H1 (cell line): ENCODE measurements around the gene TMEM72. TPM values are rescaled to one million over a fixed set of nuclear protein-coding genes. Genes with fewer than 3 reads are reported as not detected.

Experiments
- CTCF ChIA-PET: fragments of 300-600 bp; sonication (Branson Sonifier 250); formaldehyde crosslinking; loops from one replicate; lab custom pipeline; 2021; ENCODE audit not compliant: partially characterized antibody; lab: Charles Lee
- POLR2A ChIA-PET: fragments of 300-600 bp; sonication (Branson Sonifier 250); formaldehyde crosslinking; loops from one replicate; lab custom pipeline; 2021; ENCODE audit warnings: inconsistent platforms; ENCODE audit not compliant: partially characterized antibody; lab: Charles Lee
- DNase-seq, 2 experiments: peaks; one replicate each; pipeline versions ENCODE4 v3.0.0 to v3.0.0-alpha.2; 2010 to 2022; ENCODE audit warnings: low spot score in 2 of 2, low read depth in 1 of 2, mixed read lengths in 1 of 2
- FAIRE-seq: peaks from 2 replicates; lab custom pipeline; 2011; peaks lifted over from hg19 to GRCh38; lab: Jason Lieb, UNC
- H2AFZ ChIP-seq: 2 replicates; pipeline ENCODE4 v1.8.1; 2012; ENCODE audit warnings: low read length, inconsistent platforms
- H2AK5ac ChIP-seq: 2 replicates; pipeline ENCODE4 v1.6.1; 2013; ENCODE audit warnings: low read depth, low read length
- H2BK120ac ChIP-seq: replicated peaks from 2 replicates; pipeline ENCODE3; 2013; ENCODE audit warnings: low read depth, low read length, inconsistent platforms
- H2BK12ac ChIP-seq: 2 replicates; pipeline ENCODE4 v1.6.1; 2013; ENCODE audit warnings: low read depth, low read length
- H2BK15ac ChIP-seq: 2 replicates; pipeline ENCODE4 v1.6.1; 2013; ENCODE audit warnings: low read length
- H2BK20ac ChIP-seq: 2 replicates; pipeline ENCODE4 v1.6.1; 2013; ENCODE audit warnings: low read length
- H2BK5ac ChIP-seq: 2 replicates; pipeline ENCODE4 v1.6.1; 2013; ENCODE audit warnings: low read depth, low read length
- H3K14ac ChIP-seq: 2 replicates; pipeline ENCODE4 v1.6.1; 2013; ENCODE audit warnings: inconsistent platforms; ENCODE audit not compliant: insufficient read length
- H3K18ac ChIP-seq: 2 replicates; pipeline ENCODE4 v1.6.1; 2013; ENCODE audit warnings: low read length; ENCODE audit errors: extremely low read depth
- H3K23ac ChIP-seq: 2 replicates; pipeline ENCODE4 v1.6.1; 2013; ENCODE audit warnings: inconsistent platforms; ENCODE audit not compliant: insufficient read length
- H3K23me2 ChIP-seq: 2 replicates; pipeline ENCODE4 v1.6.1; 2013; ENCODE audit warnings: low read depth, low read length
- H3K27ac ChIP-seq: 2 replicates; pipeline ENCODE4 v1.6.1; 2011; ENCODE audit warnings: low read depth, low read length, inconsistent platforms
- H3K27me3 ChIP-seq, 4 experiments: replicated peaks in 1 of 4; 1 replicate in 1 of 4; 2 replicates in 3 of 4; pipeline versions ENCODE4 v1.6.1 to v1.8.1; 2011 to 2013; ENCODE audit warnings: low read length in 3 of 4, mild to moderate bottlenecking in 3 of 4, inconsistent platforms in 2 of 4, mixed read lengths in 2 of 4, moderate library complexity in 1 of 4; ENCODE audit not compliant: control insufficient read depth in 3 of 4, insufficient read depth in 3 of 4; ENCODE audit errors: extremely low read depth in 1 of 4
- H3K36me3 ChIP-seq, 4 experiments: 2 replicates each; pipeline versions ENCODE4 v1.6.1 to v1.8.1; 2011 to 2013; ENCODE audit warnings: mild to moderate bottlenecking in 4 of 4, low read length in 3 of 4, moderate library complexity in 2 of 4, control low read depth in 1 of 4, inconsistent platforms in 1 of 4; ENCODE audit not compliant: insufficient read depth in 4 of 4, control insufficient read depth in 2 of 4
- H3K4ac ChIP-seq: replicated peaks from 2 replicates; pipeline ENCODE3; 2013; ENCODE audit warnings: low read length, low read depth, mixed read lengths, inconsistent platforms; ENCODE audit not compliant: insufficient read length
- H3K4me1 ChIP-seq, 4 experiments: replicated peaks in 1 of 4; 1 replicate in 1 of 4; 2 replicates in 3 of 4; pipeline versions ENCODE4 v1.6.1 to v1.8.1; 2011 to 2013; ENCODE audit warnings: low read length in 3 of 4, inconsistent platforms in 2 of 4, mixed read lengths in 1 of 4; ENCODE audit not compliant: insufficient read depth in 4 of 4, control insufficient read depth in 3 of 4
- H3K4me2 ChIP-seq, 2 experiments: 2 replicates each; pipeline versions ENCODE4 v1.6.1 to v1.8.1; 2011 to 2013; ENCODE audit warnings: low read depth in 2 of 2, low read length in 2 of 2, control low read depth in 1 of 2, inconsistent platforms in 1 of 2, mild to moderate bottlenecking in 1 of 2; ENCODE audit not compliant: insufficient read depth in 1 of 2
- H3K4me3 ChIP-seq, 4 experiments: fragments of 200-600, 300-600 bp in 1 of 4; sonication (generic), shearing (Covaris generic), sonication (Bioruptor Twin) in 1 of 4; 2 replicates each; pipeline versions ENCODE4 v1.5.1 to v1.8.1; 2011 to 2016; ENCODE audit warnings: low read length in 4 of 4, low read depth in 3 of 4, control low read depth in 2 of 4, inconsistent platforms in 2 of 4, mild to moderate bottlenecking in 2 of 4, mixed read lengths in 1 of 4, moderate library complexity in 1 of 4; ENCODE audit not compliant: insufficient read depth in 2 of 4; ENCODE audit errors: extremely low read depth in 1 of 4
- H3K56ac ChIP-seq: replicated peaks from 2 replicates; pipeline ENCODE3; 2013; ENCODE audit warnings: low read depth, mild to moderate bottlenecking, mixed read lengths, low read length, inconsistent platforms; ENCODE audit not compliant: insufficient read length
- H3K79me1 ChIP-seq: 2 replicates; pipeline ENCODE4 v1.6.1; 2013; ENCODE audit warnings: low read depth, low read length, control low read depth
- H3K79me2 ChIP-seq, 2 experiments: 2 replicates each; pipeline versions ENCODE4 v1.6.1 to v1.8.1; 2012 to 2013; ENCODE audit warnings: low read length in 2 of 2, mild to moderate bottlenecking in 2 of 2, inconsistent platforms in 1 of 2; ENCODE audit not compliant: insufficient read depth in 2 of 2, control insufficient read depth in 1 of 2
- H3K9ac ChIP-seq, 4 experiments: replicated peaks in 1 of 4; 1 replicate in 1 of 4; 2 replicates in 3 of 4; pipeline versions ENCODE4 v1.6.1 to v1.8.1; 2011 to 2013; ENCODE audit warnings: low read depth in 3 of 4, low read length in 3 of 4, control low read depth in 2 of 4, mild to moderate bottlenecking in 2 of 4, moderate library complexity in 2 of 4, inconsistent platforms in 1 of 4; ENCODE audit errors: extremely low read depth in 1 of 4
- H3K9me3 ChIP-seq, 2 experiments: 2 replicates each; pipeline versions ENCODE4 v1.6.1 to v1.8.1; 2012 to 2013; ENCODE audit warnings: mild to moderate bottlenecking in 2 of 2, moderate library complexity in 2 of 2, control low read depth in 1 of 2, inconsistent platforms in 1 of 2, low read depth in 1 of 2, low read length in 1 of 2, mixed read lengths in 1 of 2; ENCODE audit not compliant: insufficient read depth in 2 of 2
- H4K20me1 ChIP-seq, 2 experiments: replicated peaks in 1 of 2; 2 replicates each; pipeline versions ENCODE3 to v1.8.1; 2011 to 2013; ENCODE audit warnings: inconsistent platforms in 2 of 2, low read length in 2 of 2, mild to moderate bottlenecking in 1 of 2; ENCODE audit not compliant: insufficient read depth in 2 of 2, control insufficient read depth in 1 of 2
- H4K5ac ChIP-seq: 2 replicates; pipeline ENCODE4 v1.6.1; 2013; ENCODE audit warnings: low read length, low read depth, mixed read lengths, inconsistent platforms; ENCODE audit not compliant: insufficient read length
- H4K8ac ChIP-seq: 2 replicates; pipeline ENCODE4 v1.8.0; 2013; ENCODE audit warnings: mild to moderate bottlenecking, moderate library complexity, low read length, inconsistent platforms; ENCODE audit not compliant: insufficient read depth; ENCODE audit errors: extremely low read depth
- H4K91ac ChIP-seq: replicated peaks from 2 replicates; pipeline ENCODE3; 2013; ENCODE audit warnings: low read length, mixed read lengths, inconsistent platforms; ENCODE audit not compliant: insufficient read length
- BRCA1 ChIP-seq: IDR thresholded peaks from 2 replicates; pipeline ENCODE4 v1.6.1; 2012; ENCODE audit warnings: low read depth, low read length, improper control_type of control experiment
- EP300 ChIP-seq, 2 experiments: IDR thresholded peaks; 1 replicate in 1 of 2; 2 replicates in 1 of 2; pipeline ENCODE4 v1.6.1; 2011 to 2012; ENCODE audit warnings: low read depth in 2 of 2, low read length in 2 of 2, mild to moderate bottlenecking in 2 of 2, borderline replicate concordance in 1 of 2, inconsistent platforms in 1 of 2, moderate library complexity in 1 of 2
- EZH2 ChIP-seq: fragments of 200-600 bp; sonication (generic); IDR thresholded peaks from 2 replicates; pipeline ENCODE4 v1.7.1; 2012; ENCODE audit warnings: low read depth, mild to moderate bottlenecking, moderate library complexity, low read length, inconsistent platforms; ENCODE audit not compliant: severe bottlenecking
- KDM5A ChIP-seq: fragments of 200-600 bp; IDR thresholded peaks from 2 replicates; pipeline ENCODE4 v1.7.1; 2012; ENCODE audit warnings: mild to moderate bottlenecking, low read length, inconsistent platforms, mixed read lengths
- MAFK ChIP-seq: IDR thresholded peaks from 2 replicates; pipeline ENCODE4 v1.6.1; 2012; ENCODE audit warnings: low read depth, mild to moderate bottlenecking, improper control_type of control experiment, low read length
- SP4 ChIP-seq: IDR thresholded peaks from 2 replicates; pipeline ENCODE4 v1.6.1; 2012; ENCODE audit warnings: low read length, inconsistent platforms
- WGBS, 2 experiments: shearing (Covaris generic) in 1 of 2; methylation state at CpG; one replicate each; pipeline versions ENCODE4 v1.1.6 to v1.1.7; 2013 to 2015; ENCODE audit warnings: low lambda C conversion rate in 2 of 2, mixed read lengths in 2 of 2, inconsistent platforms in 1 of 2, low coverage in 1 of 2, missing lambda C conversion rate in 1 of 2; ENCODE audit not compliant: insufficient replicate concordance in 2 of 2, insufficient coverage in 1 of 2, insufficient read length in 1 of 2; ENCODE audit errors: extremely low coverage in 1 of 2, missing lambda C conversion rate in 1 of 2; 5-methylcytosine and 5-hydroxymethylcytosine counted together
- polyA plus RNA-seq, 7 experiments: library from polyadenylated mRNA; depleted of rRNA in 3 of 7; stranded (reverse) in 5 of 7; unstranded in 2 of 7; fragments of >200 nt in 5 of 7; fragments of 200-250 nt in 2 of 7; gene quantifications; 1 replicate in 5 of 7; 2 replicates in 1 of 7; 4 replicates in 1 of 7; pipeline versions ENCODE4 v1.2.1 to v1.2.3, GENCODE V29; 2011 to 2013; ENCODE audit warnings: missing spikeins in 2 of 7, mixed read lengths in 2 of 7
- total RNA-seq: library from RNA; stranded (reverse); fragmentation: NEBNext Ultra II Directional; extraction: Animal tissue kit (Norgen Biotek cat#: 25700); gene quantifications from 2 replicates; pipeline ENCODE4 v1.2.1, GENCODE V29; 2021

Gene TMEM72
- total and polyA plus RNA-seq, 2 of the 8 experiments (the other 6 are each of a cell fraction or from before 2014, with no cell fraction given) = not detected

DNA sequence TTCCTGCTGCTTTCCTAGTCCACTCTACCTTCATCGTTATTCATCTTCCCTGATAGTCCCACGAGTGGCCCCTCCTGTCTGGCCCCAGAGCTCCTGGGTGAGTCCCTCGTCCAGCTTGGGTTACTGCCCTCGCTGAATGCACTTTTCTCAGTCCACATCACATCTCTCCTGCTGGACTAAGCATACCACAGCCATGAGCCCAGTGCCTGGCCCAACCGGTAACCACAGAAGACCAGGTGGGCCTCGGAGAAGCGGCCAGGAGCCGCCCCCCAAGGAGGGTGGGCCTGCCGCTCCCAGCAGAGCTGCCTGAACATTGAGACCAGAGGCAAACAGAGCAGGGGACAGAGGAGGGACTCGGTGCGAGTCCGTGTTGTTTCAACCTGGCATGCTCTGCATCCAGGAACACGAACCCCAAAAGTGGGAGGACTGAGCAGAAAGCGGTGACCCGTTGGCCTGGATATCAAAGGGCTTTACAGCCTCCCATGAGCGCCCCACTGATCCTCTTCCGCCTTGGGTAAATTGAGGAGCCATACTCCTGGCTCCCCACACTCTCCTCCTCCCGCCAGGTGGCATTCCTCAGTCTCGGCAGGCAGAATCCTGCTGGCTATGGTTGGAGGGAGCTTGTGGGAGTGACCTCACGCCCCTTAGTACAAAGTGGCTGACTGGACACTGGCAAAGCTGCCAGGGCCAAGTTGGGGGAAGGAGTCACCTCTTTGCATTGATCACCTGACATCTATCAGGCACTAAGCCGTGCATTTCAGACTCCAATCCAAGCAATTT lies 13.3 kb downstream of the TMEM72 start:
- no peak overlapping the region for H3K9ac ChIP-seq
- H2AK5ac ChIP-seq = no peak overlapping the region
- H3K9me3 ChIP-seq = no peaks in the 10 kb centered on the region
- H3K36me3 ChIP-seq = no peaks in the 10 kb centered on the region
- FAIRE-seq = no peak
- WGBS, 2 experiments = 85% methylated on average over 20 of the region's 21 CpGs; no CpG with 5 or more reads in 1 of the 2 experiments
- no peaks in the 10 kb centered on the region for H3K79me1 ChIP-seq
- no peak overlapping the region for H2BK5ac ChIP-seq
- H3K18ac ChIP-seq = no peak overlapping the region
- H2BK20ac ChIP-seq = peak overlapping the region; percentile 63; the same call in 1 of the 2 replicates
- no peaks in the 10 kb centered on the region for H4K20me1 ChIP-seq
- no peak overlapping the region for H2BK120ac ChIP-seq
- TF ChIP-seq MAFK (no peak), EP300 (IDR thresholded peaks at IDR 0.05; ENCODE audit: borderline replicate concordance in 1 of 2, low read depth in 2 of 2, low read length in 2 of 2) (no peak), BRCA1 (no peak), SP4 (no peak), KDM5A (no peak), EZH2 (no peak)
- TF ChIP-seq, all 59 proteins: peak for 0
- no peak overlapping the region; the same call in 1 of the 2 replicates for H4K8ac ChIP-seq
- no peak overlapping the region for H3K4ac ChIP-seq
- no peak overlapping the region for H3K4me2 ChIP-seq
- POLR2A ChIA-PET = interaction anchor here (1.2 to 1.5 kb wide), 3 partner anchors 13 to 59 kb away, joined by 4 to 6 read pairs (median 5); partner anchors contain the start of gene TMEM72
- no peak overlapping the region for H2AFZ ChIP-seq
- H3K23me2 ChIP-seq = peaks cover 12% of the 10 kb centered on the region; the same call in 1 of the 2 replicates
- H3K4me1 ChIP-seq = peaks cover 0 to 7% (median 0%) of the 10 kb centered on the region in 4 experiments; a peak in 1 of 7 replicates
- CTCF ChIA-PET = interaction anchor here (0.6 to 6.0 kb wide), 28 partner anchors 10 to 1254 kb away, joined by 3 to 35 read pairs (median 4); no protein-coding TSS in a partner anchor
- no peak for DNase-seq
- no peak overlapping the region for H3K14ac ChIP-seq
- H2BK15ac ChIP-seq = 0 out of 2 replicates have a peak overlapping the region, but pooled peaks have one; percentile 82
- H3K27ac ChIP-seq = no peak overlapping the region
- H3K56ac ChIP-seq = no peak overlapping the region
- no peak overlapping the region for H3K23ac ChIP-seq
- H2BK12ac ChIP-seq = no peak overlapping the region; the same call in 1 of the 2 replicates
- no peak overlapping the region for H4K91ac ChIP-seq
- no peak overlapping the region for H4K5ac ChIP-seq
- no peaks in the 10 kb centered on the region for H3K79me2 ChIP-seq
- no peak overlapping the region for H3K4me3 ChIP-seq
- H3K27me3 ChIP-seq = peaks cover 0 to 6% (median 2%) of the 10 kb centered on the region in 4 experiments; a peak in 2 of 7 replicates
